GM10266 (cell line): ENCODE measurements around the gene TMEM45B.
"Not testable (repeated sequence)": the region's sequence is repeated elsewhere in the genome, so short reads cannot be mapped to it uniquely, and the experiment has no call there.

ENCODE experiments used
- DNase-seq: peaks from one replicate; pipeline ENCODE4 v3.0.0; 2012; ENCODE audit errors: extremely low spot score
- TF ChIP-seq, protein P1 (sequence below): IDR thresholded peaks from 2 replicates; pipeline ENCODE4 v1.5.1; 2012; ENCODE audit warnings: mild to moderate bottlenecking, low read depth; ENCODE audit not compliant: control insufficient read depth, insufficient read depth; ENCODE audit errors: missing control alignments

The TMEM45B gene

DNA sequence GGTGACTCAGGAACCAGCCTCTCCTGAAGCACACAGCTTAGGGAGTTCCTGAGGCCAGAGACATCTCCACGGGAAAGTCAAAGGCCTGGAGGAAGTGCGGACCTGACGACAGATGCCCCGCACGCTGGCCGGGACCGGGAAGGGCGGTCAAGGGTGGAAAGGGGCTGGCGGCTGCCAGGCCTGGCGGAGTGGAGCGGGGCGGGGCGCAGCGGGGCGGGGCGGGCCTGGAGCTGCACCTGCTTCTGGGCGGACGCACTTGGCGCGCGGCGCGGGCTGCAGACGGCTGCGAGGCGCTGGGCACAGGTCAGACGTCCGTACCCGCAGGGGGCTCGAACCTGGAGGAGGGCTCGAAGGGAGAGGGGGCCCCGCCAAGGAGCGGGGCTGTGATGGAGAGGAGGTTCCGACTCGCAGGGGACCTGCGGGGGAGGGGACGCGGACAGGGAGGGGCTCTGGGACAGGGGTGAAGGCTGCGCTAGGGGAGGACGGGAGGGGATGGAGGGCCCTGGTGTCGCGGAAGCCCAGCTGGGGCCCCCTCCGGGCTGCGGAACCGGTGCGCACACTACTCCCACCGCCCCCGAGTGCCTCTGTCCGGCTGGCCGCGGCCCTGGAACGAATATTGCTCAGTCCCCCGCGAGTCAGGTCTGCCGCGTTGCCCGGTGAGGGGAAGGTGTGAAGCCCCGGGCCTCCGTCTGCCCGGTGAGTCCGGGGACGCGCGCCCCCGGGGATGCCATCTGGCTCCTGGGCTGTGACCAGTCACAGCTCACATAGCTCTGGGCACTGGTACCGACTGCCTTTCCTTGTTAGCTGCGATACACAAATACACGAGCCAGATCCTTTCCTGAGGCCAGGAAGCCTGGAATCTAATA is at the start of gene TMEM45B:
Gene TMEM45B, plus strand, starts transcription at position 253 of the 866 bp plus-strand sequence. CDS start 36,635 bp downstream, outside the sequence.
- no peak for DNase-seq
- TF ChIP-seq, protein P1, sequence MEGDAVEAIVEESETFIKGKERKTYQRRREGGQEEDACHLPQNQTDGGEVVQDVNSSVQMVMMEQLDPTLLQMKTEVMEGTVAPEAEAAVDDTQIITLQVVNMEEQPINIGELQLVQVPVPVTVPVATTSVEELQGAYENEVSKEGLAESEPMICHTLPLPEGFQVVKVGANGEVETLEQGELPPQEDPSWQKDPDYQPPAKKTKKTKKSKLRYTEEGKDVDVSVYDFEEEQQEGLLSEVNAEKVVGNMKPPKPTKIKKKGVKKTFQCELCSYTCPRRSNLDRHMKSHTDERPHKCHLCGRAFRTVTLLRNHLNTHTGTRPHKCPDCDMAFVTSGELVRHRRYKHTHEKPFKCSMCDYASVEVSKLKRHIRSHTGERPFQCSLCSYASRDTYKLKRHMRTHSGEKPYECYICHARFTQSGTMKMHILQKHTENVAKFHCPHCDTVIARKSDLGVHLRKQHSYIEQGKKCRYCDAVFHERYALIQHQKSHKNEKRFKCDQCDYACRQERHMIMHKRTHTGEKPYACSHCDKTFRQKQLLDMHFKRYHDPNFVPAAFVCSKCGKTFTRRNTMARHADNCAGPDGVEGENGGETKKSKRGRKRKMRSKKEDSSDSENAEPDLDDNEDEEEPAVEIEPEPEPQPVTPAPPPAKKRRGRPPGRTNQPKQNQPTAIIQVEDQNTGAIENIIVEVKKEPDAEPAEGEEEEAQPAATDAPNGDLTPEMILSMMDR = no peak

DNA sequence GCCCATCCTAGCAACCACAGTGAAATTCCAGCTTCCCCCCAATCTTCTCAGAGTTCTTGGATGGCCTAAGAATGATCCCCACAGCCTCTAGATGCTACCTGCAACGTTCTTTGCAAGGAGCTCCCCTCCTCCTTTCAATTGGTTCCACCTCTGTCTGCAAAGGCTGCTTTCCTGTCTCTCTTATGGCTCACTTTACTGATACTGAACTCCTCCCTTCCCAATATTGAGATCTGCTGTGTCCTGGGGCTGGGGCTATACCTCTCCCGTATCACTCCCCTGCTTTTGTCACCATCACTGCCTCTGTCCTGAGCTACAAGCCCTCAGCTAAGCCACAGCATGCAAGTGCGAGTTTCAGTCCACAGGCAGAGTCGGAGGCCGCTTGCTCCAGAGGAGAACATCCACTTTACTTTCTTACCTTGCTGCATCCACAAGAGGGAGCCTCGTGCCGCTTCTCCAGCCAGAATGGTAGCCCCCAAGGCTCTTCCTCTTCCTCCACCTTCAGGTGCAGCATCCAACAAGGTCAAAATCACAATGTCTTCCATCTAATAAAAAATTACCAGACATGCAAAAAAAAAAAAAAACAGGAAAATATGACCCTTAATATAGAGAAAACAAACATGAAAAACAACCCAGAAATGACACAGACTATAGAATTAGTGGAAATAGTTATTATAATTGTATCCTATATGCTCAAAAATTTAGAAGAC is 48.6 kb upstream of the TMEM45B start:
- TF ChIP-seq, protein P1 = peak; percentile 43
- DNase-seq = no peak

DNA sequence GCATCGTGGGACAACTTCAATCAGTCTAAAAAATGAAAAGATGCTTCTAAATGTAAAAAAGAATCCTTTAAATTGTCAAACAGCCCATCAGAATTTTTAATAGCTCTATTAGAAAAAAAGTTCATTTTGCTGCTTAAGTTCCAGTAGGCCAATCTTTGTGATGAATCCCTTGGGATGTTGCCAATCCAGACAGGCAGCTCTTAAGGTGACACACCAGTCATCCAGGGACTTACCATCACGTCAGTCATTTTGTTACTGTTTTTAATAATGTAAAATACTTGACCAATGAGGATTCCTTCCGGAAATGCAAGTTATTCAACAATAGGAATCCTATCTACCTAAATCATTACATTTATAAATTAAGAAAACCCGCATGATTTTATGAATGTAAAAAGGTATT is 47.8 kb upstream of the TMEM45B start:
- TF ChIP-seq, protein P1 = no peak

DNA sequence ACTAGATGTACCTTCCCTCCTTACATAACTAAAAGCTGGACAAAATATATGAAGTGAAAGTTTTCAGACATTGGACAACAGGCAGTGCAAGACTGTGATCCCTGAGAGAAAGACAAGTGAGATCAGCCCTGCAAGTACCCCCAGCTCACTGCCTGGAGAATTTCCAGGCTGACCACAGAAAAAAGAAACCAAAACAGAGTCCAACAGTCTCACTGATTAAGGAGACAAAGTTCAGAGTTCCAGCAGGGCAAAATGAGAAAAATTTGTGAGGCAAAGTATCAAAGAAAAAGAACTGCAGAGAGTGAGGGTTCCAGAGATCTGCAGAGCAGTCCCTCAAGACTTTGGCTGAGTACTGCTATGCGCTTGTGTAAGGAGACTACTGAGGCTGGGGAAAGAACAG is 47.3 kb upstream of the TMEM45B start:
- no peak for DNase-seq
- TF ChIP-seq, protein P1 = no peak

More for the DNA sequence above, 47.8 kb upstream of the TMEM45B start:
- DNase-seq = no peak

DNA sequence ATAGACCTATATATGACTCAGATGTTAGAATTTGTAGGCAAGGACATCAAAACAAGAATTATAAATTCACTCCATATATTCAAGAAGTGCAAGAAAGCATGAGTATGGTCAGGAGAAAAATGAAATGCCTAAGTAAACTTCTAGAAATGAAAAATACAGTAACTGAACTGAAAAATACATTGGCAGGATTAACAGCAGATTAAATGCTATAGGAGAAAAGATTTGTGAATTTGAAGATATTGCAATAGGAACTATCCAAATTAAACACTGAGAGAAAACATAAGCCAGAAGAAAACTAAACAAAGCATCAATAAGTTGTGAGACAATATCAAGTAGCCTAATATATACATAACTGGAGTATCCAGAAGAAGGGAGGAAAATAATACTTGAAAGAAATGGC is 46.6 kb upstream of the TMEM45B start:
- no peak for DNase-seq
- TF ChIP-seq, protein P1 = no peak

DNA sequence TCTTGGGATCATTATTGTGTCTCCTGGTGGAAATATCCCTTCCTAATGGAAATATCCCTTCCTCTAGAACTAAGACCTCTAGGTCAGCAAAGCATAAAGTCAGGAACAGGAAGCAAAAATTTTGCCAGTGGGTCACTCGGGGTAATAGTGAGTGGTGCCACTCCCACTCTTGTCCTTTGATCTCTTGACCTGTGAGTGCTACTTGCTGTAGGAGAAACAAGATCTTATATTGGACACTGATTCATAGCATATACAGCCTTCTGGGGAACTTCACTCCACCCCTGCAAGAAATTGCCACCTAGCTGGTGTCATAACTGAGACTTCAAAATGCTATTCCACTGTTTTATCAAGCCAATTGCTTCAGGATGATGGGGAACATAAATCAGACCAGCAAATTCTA is 44.7 kb upstream of the TMEM45B start:
- no peak for DNase-seq
- TF ChIP-seq, protein P1 = no peak

DNA sequence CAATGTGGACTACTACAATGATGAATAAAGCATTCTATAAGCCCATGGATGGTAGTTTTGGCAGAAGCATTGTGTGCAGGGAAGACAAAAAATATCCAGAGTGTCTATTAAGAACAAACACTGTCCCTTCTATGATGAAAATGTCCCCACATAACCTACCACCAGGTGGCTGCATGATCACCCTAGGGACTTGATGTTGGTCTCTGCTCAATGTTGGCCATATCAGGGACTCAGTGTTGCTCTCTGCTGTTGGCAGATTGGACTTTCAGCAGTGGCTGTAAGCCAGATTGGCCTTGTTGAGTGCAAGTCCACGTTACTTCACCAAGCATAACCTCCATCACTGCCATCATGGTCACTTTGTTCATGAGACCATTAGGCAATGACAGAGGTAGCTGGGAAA is 44.2 kb upstream of the TMEM45B start:
- not testable (repeated sequence) for DNase-seq
